GM23338 (cell line): ENCODE results near the gene TULP1. TPM values are rescaled to one million over a fixed set of nuclear protein-coding genes. Genes with fewer than 3 reads are reported as not detected.

Experiments used
- ATAC-seq: fragments of 200-7000 bp; cut with Tn5 transposase; 3 replicates; pipeline ENCODE4 v1.9.1; 2020
- DNase-seq: peaks from one replicate; pipeline ENCODE4 v3.0.0-alpha.2; 2015; ENCODE audit warnings: low spot score
- H2AFZ ChIP-seq: fragments of 200-600 bp; sonication (generic); 2 replicates; pipeline ENCODE4 v1.8.0; 2016; ENCODE audit warnings: antibody characterized with exemption, mild to moderate bottlenecking, moderate library complexity
- H3F3A ChIP-seq: fragments of 200-600 bp; sonication (generic); replicated peaks from 2 replicates; pipeline ENCODE4 v1.8.0; 2017; ENCODE audit warnings: antibody characterized with exemption, mixed run types, low read depth
- H3K27ac ChIP-seq: fragments of 200-600 bp; sonication (generic); 2 replicates; pipeline ENCODE4 v1.6.1; 2016; ENCODE audit warnings: low read depth
- H3K27me3 ChIP-seq: fragments of 200-600 bp; sonication (generic); 2 replicates; pipeline ENCODE4 v1.8.0; 2016; ENCODE audit warnings: mild to moderate bottlenecking, mixed run types, moderate library complexity; ENCODE audit not compliant: insufficient read depth
- H3K36me3 ChIP-seq: fragments of 200-600 bp; sonication (generic); 2 replicates; pipeline ENCODE4 v1.8.0; 2016; ENCODE audit warnings: mild to moderate bottlenecking; ENCODE audit not compliant: insufficient read depth
- H3K4me1 ChIP-seq: fragments of 200-600 bp; sonication (generic); 2 replicates; pipeline ENCODE4 v1.8.0; 2016; ENCODE audit warnings: mild to moderate bottlenecking, moderate library complexity; ENCODE audit not compliant: insufficient read depth
- H3K4me2 ChIP-seq: fragments of 200-600 bp; sonication (generic); 2 replicates; pipeline ENCODE4 v1.7.1; 2017; ENCODE audit warnings: mixed run types
- H3K4me3 ChIP-seq: fragments of 200-600 bp; sonication (generic); 2 replicates; pipeline ENCODE4 v1.6.1; 2016; ENCODE audit warnings: mixed run types
- H3K79me2 ChIP-seq: fragments of 200-600 bp; sonication (generic); replicated peaks from 2 replicates; pipeline ENCODE4 v1.8.0; 2017; ENCODE audit warnings: mild to moderate bottlenecking; ENCODE audit not compliant: insufficient read depth
- H3K9me2 ChIP-seq: fragments of 200-600 bp; sonication (generic); 2 replicates; pipeline ENCODE4 v1.8.0; 2017; ENCODE audit not compliant: insufficient read depth
- H4K20me1 ChIP-seq: fragments of 200-600 bp; sonication (generic); replicated peaks from 2 replicates; pipeline ENCODE4 v1.8.0; 2017; ENCODE audit warnings: mild to moderate bottlenecking; ENCODE audit not compliant: insufficient read depth
- H3K27ac Mint-ChIP-seq: 2 replicates; pipeline ENCODE4 v1.8.0; 2020; ENCODE audit warnings: inconsistent platforms, mild to moderate bottlenecking, moderate library complexity, mixed read lengths
- H3K27me3 Mint-ChIP-seq: 3 replicates; pipeline ENCODE4 v1.8.0; 2022; ENCODE audit warnings: low read depth, mild to moderate bottlenecking, moderate library complexity, mixed read lengths, inconsistent platforms; ENCODE audit not compliant: insufficient read depth, poor library complexity
- H3K36me3 Mint-ChIP-seq: 3 replicates; pipeline ENCODE4 v1.8.0; 2021; ENCODE audit warnings: low read depth, mild to moderate bottlenecking, inconsistent platforms, moderate library complexity, mixed read lengths
- H3K4me1 Mint-ChIP-seq: 3 replicates; pipeline ENCODE4 v1.8.0; 2020; ENCODE audit warnings: mild to moderate bottlenecking, inconsistent platforms, mixed read lengths
- H3K4me3 Mint-ChIP-seq: 3 replicates; pipeline ENCODE4 v1.8.0; 2021; ENCODE audit warnings: moderate library complexity, mild to moderate bottlenecking, inconsistent platforms, mixed read lengths
- H3K9me3 Mint-ChIP-seq: 3 replicates; pipeline ENCODE4 v1.8.0; 2020; ENCODE audit warnings: moderate library complexity, mild to moderate bottlenecking, inconsistent platforms, mixed read lengths
- CREB1 ChIP-seq: fragments of 250-450 bp; sonication (Bioruptor Pico); IDR thresholded peaks from 2 replicates; pipeline ENCODE4 v1.5.0; 2020; ENCODE audit warnings: low read depth, mild to moderate bottlenecking, moderate library complexity
- CTCF ChIP-seq, 2 experiments: fragments of 200-600 bp in 1 of 2; sonication (generic) in 1 of 2; conservative IDR thresholded peaks; 2 replicates each; pipeline versions ENCODE4 v1.5.1 to v1.6.1; 2016 to 2017; ENCODE audit warnings: antibody characterized with exemption in 2 of 2, low read depth in 2 of 2, mild to moderate bottlenecking in 2 of 2, moderate library complexity in 1 of 2
- JUNB ChIP-seq: IDR thresholded peaks from one replicate; pipeline ENCODE4 v1.6.1; 2016; ENCODE audit warnings: antibody characterized with exemption; ENCODE audit not compliant: unreplicated experiment
- POLR2AphosphoS5 ChIP-seq: IDR thresholded peaks from 2 replicates; pipeline ENCODE4 v1.6.1; 2016; ENCODE audit warnings: antibody characterized with exemption, low read depth
- STAT1 ChIP-seq: IDR thresholded peaks from one replicate; pipeline ENCODE4 v1.6.1; 2016; ENCODE audit warnings: antibody characterized with exemption; ENCODE audit not compliant: unreplicated experiment
- ZNF114 ChIP-seq: fragments of 250-450 bp; sonication (Bioruptor Pico); IDR thresholded peaks from 2 replicates; pipeline ENCODE4 v1.5.0; 2020; ENCODE audit warnings: mild to moderate bottlenecking, moderate library complexity
- ZNF331 ChIP-seq: fragments of 250-450 bp; sonication (Bioruptor Pico); IDR thresholded peaks from 2 replicates; pipeline ENCODE4 v1.5.0; 2020; ENCODE audit warnings: low read depth, mild to moderate bottlenecking, moderate library complexity
- ZNF462 ChIP-seq: fragments of 250-450 bp; sonication (Bioruptor Pico); IDR thresholded peaks from 2 replicates; pipeline ENCODE4 v1.5.0; 2020; ENCODE audit warnings: mild to moderate bottlenecking, moderate library complexity
- polyA plus RNA-seq: library from polyadenylated mRNA; unstranded; fragments of >200 nt; fragmentation: Nextera tagmentation; extraction: Ambion mirVana; gene quantifications from 2 replicates; pipeline ENCODE4 v1.2.1, GENCODE V29; 2016
- total RNA-seq: library from RNA; depleted of rRNA; stranded (reverse); fragments of >200 nt; shearing (Covaris generic); gene quantifications from 2 replicates; pipeline ENCODE4 v1.2.3, GENCODE V29; 2014
- TF ChIP-seq, protein P1 (sequence below): IDR thresholded peaks from one replicate; pipeline ENCODE4 v1.6.1; 2018; ENCODE audit warnings: antibody characterized with exemption; ENCODE audit not compliant: unreplicated experiment

The TULP1 gene
- total and polyA plus RNA-seq, 2 experiments from 2014 or later: 3.0 to 3.8 TPM

DNA sequence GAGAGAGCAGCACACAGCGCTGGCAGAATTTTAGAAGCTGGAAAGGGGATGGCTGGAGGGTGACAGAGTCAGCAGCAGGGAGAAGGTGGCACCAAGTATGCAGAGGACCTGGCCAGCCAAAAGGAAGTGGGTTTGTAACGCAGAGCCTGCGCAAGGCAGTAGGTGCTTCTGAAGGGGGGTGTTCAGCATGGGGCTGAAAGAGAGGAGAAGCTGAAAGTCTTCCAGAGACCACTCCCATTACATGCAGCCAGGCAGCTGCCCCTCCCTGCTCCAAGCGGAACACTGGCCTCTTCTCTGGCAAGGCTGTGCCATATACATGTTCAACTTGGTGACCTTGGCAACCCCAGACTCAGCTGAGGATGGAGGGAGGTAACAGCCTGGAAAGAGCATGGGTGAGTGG, 42.1 kb upstream of the TULP1 start:
- H3K9me2 ChIP-seq: 0 out of 2 replicates have a peak, but pooled peaks cover 2% of the 10 kb centered on the region
- no peaks in the 10 kb centered on the region for H4K20me1 ChIP-seq

DNA sequence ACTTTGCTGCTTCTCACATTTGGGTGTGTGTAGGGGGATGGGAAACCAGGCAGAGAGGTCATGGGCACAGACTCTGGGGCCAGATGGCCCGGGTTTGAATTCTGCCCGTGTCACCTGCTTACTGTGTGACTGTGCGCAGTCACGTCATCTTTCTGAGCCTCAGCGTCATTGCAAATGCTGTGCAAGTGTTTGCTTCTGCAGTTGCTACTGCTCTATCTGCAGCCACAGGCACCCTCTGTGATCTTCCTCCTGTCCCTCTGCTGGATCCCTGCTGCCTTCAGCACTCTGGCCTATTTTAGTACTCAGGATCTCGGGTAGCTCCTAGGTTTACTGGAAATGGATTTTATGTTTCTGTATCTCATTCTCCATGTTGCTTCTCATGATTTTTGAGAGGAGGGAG, 40.6 kb upstream of the TULP1 start:
- no peaks in the 10 kb centered on the region for H3K36me3 Mint-ChIP-seq
- H3K27me3 ChIP-seq: no peaks in the 10 kb centered on the region
- no peaks in the 10 kb centered on the region for H3F3A ChIP-seq
- H3K9me3 Mint-ChIP-seq: no peaks in the 10 kb centered on the region; the same call in 2 of the 3 replicates
- H3K36me3 ChIP-seq: no peaks in the 10 kb centered on the region
- H3K27ac Mint-ChIP-seq: no peak overlapping the region
- H4K20me1 ChIP-seq: no peaks in the 10 kb centered on the region
- H3K79me2 ChIP-seq: no peaks in the 10 kb centered on the region
- no peak overlapping the region for H3K4me3 Mint-ChIP-seq
- no peak for ATAC-seq
- H3K4me1 ChIP-seq: no peaks in the 10 kb centered on the region
- no peak for DNase-seq
- H3K4me1 Mint-ChIP-seq: no peaks in the 10 kb centered on the region
- H3K9me2 ChIP-seq: 0 out of 2 replicates have a peak, but pooled peaks cover 2% of the 10 kb centered on the region
- H3K27ac ChIP-seq: no peak overlapping the region
- no peak overlapping the region for H2AFZ ChIP-seq
- H3K4me2 ChIP-seq: no peak overlapping the region
- H3K4me3 ChIP-seq: no peak overlapping the region
- no peaks in the 10 kb centered on the region for H3K27me3 Mint-ChIP-seq
- TF ChIP-seq POLR2AphosphoS5 (no peak), ZNF462 (CRISPR knock-in tag) (no peak), ZNF331 (CRISPR knock-in tag) (no peak), CREB1 (CRISPR knock-in tag) (no peak), CTCF (conservative IDR thresholded peaks at IDR 0.05; ENCODE audit: low read depth in 2 of 2) (no peak), STAT1 (no peak)

More for the DNA sequence above, 42.1 kb upstream of the TULP1 start:
- Mint-ChIP-seq H3K4me3 (no peak overlapping the region), H3K27me3 (no peaks in the 10 kb centered on the region), H3K4me1 (no peaks in the 10 kb centered on the region; the same call in 2 of the 3 replicates), H3K36me3 (no peaks in the 10 kb centered on the region), H3K9me3 (no peaks in the 10 kb centered on the region; the same call in 2 of the 3 replicates), H3K27ac (no peak overlapping the region)
- Histone ChIP-seq H3K79me2 (no peaks in the 10 kb centered on the region), H3K4me2 (no peak overlapping the region), H3K4me1 (no peaks in the 10 kb centered on the region), H3K27ac (no peak overlapping the region), H3K36me3 (no peaks in the 10 kb centered on the region), H3K4me3 (no peak overlapping the region), H2AFZ (no peak overlapping the region), H3F3A (no peaks in the 10 kb centered on the region), H3K27me3 (no peaks in the 10 kb centered on the region)
- ATAC-seq: no peak
- DNase-seq: no peak
- TF ChIP-seq CREB1 (CRISPR knock-in tag): no peak
- TF ChIP-seq, protein P1, sequence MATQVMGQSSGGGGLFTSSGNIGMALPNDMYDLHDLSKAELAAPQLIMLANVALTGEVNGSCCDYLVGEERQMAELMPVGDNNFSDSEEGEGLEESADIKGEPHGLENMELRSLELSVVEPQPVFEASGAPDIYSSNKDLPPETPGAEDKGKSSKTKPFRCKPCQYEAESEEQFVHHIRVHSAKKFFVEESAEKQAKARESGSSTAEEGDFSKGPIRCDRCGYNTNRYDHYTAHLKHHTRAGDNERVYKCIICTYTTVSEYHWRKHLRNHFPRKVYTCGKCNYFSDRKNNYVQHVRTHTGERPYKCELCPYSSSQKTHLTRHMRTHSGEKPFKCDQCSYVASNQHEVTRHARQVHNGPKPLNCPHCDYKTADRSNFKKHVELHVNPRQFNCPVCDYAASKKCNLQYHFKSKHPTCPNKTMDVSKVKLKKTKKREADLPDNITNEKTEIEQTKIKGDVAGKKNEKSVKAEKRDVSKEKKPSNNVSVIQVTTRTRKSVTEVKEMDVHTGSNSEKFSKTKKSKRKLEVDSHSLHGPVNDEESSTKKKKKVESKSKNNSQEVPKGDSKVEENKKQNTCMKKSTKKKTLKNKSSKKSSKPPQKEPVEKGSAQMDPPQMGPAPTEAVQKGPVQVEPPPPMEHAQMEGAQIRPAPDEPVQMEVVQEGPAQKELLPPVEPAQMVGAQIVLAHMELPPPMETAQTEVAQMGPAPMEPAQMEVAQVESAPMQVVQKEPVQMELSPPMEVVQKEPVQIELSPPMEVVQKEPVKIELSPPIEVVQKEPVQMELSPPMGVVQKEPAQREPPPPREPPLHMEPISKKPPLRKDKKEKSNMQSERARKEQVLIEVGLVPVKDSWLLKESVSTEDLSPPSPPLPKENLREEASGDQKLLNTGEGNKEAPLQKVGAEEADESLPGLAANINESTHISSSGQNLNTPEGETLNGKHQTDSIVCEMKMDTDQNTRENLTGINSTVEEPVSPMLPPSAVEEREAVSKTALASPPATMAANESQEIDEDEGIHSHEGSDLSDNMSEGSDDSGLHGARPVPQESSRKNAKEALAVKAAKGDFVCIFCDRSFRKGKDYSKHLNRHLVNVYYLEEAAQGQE: no peak
- no peak for TF ChIP-seq ZNF114 (CRISPR knock-in tag)
- no peak for TF ChIP-seq JUNB
